B cell (primary cell): ENCODE measurements around the gene CBR4.

Experiments used
- CTCF ChIP-seq: fragments of 200-600 bp; IDR thresholded peaks from one replicate; pipeline ENCODE4 v1.8.0; 2022; ENCODE audit warnings: antibody characterized with exemption, mild to moderate bottlenecking
- EZH2 ChIP-seq: IDR thresholded peaks from 2 replicates; pipeline ENCODE4 v1.6.1; 2012; ENCODE audit warnings: borderline replicate concordance, low read depth, mild to moderate bottlenecking, moderate library complexity, low read length; ENCODE audit not compliant: insufficient read depth, poor library complexity, severe bottlenecking

- TF ChIP-seq CTCF (no peak), EZH2 (no peak)
Observed at GRCh38 chr4:169000315-169000714, 9.7 kb downstream of the CBR4 start.
